Neural progenitor cell (in vitro differentiated cells): ENCODE data around the gene NASP.

Source experiments
- CTCF ChIP-seq: fragments of 200-600 bp; sonication (generic); IDR thresholded peaks from 2 replicates; pipeline ENCODE4 v1.5.1; 2017; ENCODE audit warnings: antibody characterized with exemption, mild to moderate bottlenecking
- EZH2 ChIP-seq: fragments of 200-600 bp; sonication (generic); IDR thresholded peaks from 2 replicates; pipeline ENCODE4 v1.6.1; 2017; ENCODE audit warnings: antibody characterized with exemption, mild to moderate bottlenecking, moderate library complexity
- EZH2phosphoT487 ChIP-seq: fragments of 200-600 bp; sonication (generic); IDR thresholded peaks from 2 replicates; pipeline ENCODE4 v1.6.1; 2017; ENCODE audit warnings: antibody characterized with exemption

GRCh38 chr1:45545553-45546310 is 38.1 kb upstream of the NASP start:
- TF ChIP-seq EZH2 (no peak), CTCF (no peak), EZH2phosphoT487 (no peak)
